ENCODE results near the gene SIGLEC15.
"Not testable (repeated sequence)": the region's sequence is repeated elsewhere in the genome, so short reads cannot be mapped to it uniquely, and the experiment has no call there.

The SIGLEC15 gene

GRCh38 chr18:45825258-45826044, at the start of gene SIGLEC15:
Gene SIGLEC15 (plus strand): TSS chr18:45825675. CDS start chr18:45825729, 54 bp downstream.
- no peak for DNase-seq

GRCh38 chr18:45775743-45776142, 49.7 kb upstream of the SIGLEC15 start:
- no peak for DNase-seq

GRCh38 chr18:45777393-45777792, 48.1 kb upstream of the SIGLEC15 start:
- DNase-seq = no peak

DNA sequence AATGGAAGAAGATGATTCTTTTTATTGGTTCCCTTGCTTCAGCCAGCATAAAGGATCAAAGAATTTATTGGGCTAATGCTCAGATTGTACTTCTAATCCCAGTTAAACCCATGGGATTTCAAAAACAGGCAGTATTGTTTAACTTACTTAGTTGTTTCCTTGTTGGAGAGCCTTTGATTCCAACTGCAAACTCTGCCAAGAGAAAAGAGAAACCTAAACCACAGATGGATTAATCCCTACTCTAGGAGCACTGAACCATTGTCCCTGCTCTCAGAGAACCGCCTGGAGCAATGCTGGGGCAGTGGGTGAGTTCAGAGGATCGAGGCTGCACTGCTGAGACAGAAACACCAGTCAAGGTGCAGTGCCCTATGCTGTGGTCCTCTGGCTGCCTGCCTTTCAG, 44.9 kb upstream of the SIGLEC15 start:
- DNase-seq = no peak

GRCh38 chr18:45782662-45783061, 42.8 kb upstream of the SIGLEC15 start:
- DNase-seq = no peak

DNA sequence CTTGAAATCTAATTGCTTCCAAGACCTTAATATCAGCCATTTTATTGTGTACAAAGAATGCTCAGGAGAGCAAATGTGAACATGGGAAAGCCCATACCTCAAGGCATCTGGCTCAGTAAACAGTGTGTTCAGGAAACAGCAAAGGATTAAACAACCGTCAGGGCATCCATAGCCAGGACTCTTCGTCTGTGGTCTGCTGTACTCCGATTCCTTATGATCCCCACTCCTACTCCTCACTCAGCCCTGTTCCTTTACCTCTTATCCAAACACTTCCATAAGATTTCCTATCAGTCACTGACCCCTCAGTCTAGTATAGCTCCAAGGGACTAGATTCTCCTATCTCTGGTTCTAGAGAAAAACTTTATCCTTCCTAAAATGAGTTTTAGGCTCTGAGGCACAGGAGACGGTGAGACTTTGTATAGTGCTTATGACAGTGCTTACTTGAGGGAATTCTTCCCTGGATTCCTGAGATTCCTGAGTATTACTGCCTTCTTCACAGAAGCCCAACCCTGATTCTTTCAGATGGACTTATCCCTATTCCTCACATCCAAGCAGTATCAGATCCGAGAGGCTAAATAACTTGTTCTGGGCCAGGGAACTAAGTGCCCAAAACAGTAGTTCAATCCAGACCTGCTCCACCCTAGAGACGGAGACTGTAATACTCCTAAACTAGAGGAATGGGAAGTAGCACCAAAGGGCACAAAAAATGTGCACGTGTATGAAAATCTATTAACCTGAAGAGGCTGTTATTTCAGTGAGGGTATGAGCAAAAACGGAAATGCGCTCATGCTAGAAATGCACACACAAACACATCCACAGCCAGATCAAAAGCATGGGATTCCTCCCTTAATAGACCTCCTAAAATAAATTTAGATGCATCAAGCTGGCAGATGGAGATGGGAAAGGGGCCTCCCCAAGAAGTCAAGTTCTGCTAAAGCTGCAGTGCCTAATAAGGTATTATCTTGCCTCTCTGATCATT, 42.1 kb upstream of the SIGLEC15 start:
- DNase-seq = no peak

- DNase-seq = no peak
Measured at GRCh38 chr18:45785134-45785533, 40.3 kb upstream of the SIGLEC15 start.

- no peak for DNase-seq
Measured at GRCh38 chr18:45786941-45787340, 38.5 kb upstream of the SIGLEC15 start.

DNA sequence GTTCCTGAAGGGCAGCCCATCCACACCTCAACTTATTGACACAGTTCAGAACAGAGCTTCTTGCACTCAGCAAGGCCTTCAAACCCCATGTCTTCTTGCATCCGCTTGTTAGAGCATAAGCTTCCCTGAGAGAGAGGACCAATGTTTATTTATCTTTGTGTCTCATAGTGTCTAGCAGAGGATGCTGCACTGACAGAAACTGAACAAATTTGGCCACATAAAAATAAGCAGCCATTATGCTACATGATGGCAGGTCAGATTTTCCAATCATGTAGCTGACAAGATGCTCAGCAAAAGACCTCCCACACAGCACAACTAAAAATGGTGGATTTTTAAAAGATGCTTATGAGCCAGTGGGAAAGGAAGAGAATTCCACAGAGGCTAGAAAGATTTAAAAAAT, 38.1 kb upstream of the SIGLEC15 start:
- no peak for DNase-seq

DNA sequence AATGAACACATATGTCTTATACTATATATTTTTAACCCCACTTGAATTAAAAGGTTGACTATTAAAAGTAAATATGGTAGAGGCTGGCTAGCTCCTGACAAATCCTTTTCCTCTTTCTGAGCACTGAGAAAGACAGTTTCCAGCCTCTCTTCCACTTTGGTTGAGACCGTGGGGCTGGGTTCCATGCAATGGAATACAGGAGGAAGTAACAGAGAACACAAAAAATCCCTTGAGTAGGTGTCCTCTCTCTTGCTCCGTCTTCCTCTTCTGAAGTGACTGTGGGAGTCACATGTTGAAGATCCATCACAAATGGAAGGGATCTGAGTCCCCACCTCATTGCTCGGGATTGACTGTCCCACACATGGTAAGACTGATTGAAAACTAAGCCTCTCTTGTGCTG, 36.6 kb upstream of the SIGLEC15 start:
- no peak for DNase-seq

DNA sequence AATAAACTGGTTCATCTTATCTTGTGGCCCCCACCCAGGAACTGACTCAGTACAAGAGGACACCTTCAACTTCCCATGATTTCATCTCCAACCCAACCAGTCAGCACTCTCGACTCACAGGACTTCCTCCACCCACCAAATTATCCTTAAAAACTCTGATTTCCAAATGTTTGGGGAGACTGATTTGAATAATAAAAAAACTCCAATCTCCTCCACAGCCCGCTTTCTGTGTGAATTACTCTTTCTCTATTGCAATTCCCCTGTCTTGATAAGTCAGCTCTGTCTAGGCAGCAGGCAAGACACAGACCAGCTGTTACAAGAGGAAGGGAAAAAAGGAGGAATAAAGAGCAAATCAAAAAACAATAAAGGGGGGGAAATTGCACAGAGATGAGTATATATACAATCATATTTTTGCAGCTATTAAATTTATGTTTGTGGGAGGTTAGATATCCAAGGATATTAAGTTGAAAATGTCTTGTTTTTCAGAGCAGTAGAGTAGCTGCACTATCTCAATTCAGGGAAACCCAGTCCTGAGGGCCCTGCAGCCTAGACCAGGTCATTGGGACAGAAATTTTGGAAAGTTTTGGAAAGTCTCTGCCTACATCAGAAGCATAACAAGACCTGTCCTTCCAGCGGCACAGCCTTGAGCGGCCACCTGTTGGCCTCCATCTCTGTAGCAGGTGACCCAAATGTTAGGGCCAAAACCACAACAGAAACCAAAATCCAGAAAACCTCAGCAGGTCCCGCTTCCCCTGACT, 32.8 kb upstream of the SIGLEC15 start:
- DNase-seq = no peak

- DNase-seq = no peak
Measured at GRCh38 chr18:45793264-45793965, 32.1 kb upstream of the SIGLEC15 start.

DNA sequence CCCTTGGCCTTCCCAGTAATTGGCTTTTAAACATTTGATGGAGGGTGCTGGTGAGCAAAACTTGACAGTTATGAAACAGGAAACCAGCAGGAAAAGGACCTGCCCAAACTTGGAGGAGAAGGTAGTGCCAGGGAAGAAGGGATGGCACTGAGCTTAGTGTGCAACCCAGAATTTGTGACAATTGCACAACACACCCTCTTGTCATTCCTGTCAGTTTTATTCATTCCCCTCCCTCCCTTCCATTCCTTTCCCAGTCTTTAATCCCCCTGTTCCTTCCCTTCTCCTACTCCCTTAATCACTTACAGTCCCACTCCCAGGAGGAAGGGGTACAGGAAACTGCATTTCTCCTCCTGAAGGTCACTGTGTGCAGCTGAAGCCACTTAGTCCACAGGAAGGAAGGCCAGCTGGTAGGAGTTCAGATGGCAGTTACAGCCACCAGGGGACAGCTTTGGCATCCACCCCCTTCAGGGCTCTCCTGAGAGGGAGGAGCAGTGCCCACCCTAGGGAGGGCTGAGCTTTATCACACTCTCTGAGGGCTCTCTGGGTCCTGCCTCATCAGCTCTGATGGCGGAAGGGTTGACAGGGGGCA, 24.0 kb upstream of the SIGLEC15 start:
- DNase-seq = no peak

DNA sequence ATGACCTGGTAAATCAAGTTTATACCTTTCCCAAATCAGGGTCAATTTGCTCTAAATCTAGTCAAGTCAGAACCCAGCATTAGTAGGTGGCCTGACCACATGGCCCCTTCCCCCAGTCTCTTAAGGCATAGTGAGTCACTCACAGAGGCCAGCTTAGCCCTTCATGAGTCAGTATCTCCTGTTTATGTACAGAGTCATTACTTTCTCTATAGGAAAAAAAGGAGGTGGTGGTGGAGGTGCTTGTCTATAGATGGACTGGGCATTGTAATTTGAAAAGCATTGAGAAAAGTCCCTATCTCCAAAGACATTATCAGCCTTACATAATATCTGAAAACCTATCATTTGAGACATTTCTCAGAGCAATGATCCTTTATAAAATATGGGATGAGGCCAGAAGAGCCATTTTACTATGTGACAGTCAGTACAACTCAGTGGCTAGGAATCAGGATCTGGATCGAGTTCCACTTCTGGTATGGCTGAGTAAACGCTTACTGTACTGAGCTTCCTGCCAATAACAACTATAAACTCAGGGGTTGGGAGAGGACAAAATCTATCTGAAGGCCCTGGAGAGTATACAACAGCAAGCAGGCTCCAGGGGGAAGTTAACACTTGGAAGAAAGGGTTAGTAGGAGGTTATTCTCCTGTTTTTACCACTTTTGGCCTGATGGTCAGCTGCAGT, 22.5 kb upstream of the SIGLEC15 start:
- DNase-seq = peak; percentile 22

GRCh38 chr18:45805551-45805950, 19.9 kb upstream of the SIGLEC15 start:
- DNase-seq = no peak

GRCh38 chr18:45806226-45806625, 19.2 kb upstream of the SIGLEC15 start:
- DNase-seq = no peak

GRCh38 chr18:45807144-45807543, 18.3 kb upstream of the SIGLEC15 start:
- peak; percentile 59 for DNase-seq

- DNase-seq = not testable (repeated sequence)
Measured at GRCh38 chr18:45814733-45815132, 10.7 kb upstream of the SIGLEC15 start.

DNA sequence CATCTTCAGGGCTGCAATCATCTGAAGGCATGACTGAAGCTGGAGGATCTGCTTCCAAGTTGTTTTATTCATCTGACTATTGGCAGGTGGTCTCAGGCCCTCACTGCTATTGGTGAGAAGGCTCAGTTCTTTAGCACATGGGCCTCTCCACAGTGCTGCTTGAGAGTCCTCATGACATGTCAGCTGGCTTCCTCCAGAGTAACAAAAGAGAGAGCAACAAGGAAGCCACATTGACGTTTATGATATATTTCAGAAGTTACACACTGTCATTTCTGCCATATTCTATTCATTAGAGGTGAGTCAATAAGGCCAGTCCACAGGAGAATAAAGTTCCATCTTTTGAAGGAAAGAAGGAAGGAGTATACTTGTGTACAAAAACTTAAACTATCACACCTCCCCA, 7.9 kb upstream of the SIGLEC15 start:
- no peak for DNase-seq

DNA sequence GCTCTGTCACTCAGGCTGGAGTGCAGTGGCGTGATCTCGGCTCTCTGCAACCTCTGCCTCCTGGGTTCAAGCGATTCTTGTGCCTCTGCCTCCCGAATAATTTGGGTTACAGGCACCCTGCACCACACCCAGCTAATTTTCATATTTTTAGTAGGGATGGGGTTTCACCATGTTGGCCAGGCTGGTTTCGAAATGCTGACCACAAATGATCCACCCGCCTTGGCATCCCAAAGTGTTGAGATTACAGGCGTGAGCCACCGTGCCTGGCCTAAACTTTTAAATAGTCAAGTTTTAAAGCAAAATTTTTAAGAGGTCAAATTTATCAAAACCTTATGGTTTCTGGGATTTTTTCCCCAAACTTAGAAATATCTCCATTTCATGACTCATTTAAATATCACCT, 6.7 kb upstream of the SIGLEC15 start:
- not testable (repeated sequence) for DNase-seq

DNA sequence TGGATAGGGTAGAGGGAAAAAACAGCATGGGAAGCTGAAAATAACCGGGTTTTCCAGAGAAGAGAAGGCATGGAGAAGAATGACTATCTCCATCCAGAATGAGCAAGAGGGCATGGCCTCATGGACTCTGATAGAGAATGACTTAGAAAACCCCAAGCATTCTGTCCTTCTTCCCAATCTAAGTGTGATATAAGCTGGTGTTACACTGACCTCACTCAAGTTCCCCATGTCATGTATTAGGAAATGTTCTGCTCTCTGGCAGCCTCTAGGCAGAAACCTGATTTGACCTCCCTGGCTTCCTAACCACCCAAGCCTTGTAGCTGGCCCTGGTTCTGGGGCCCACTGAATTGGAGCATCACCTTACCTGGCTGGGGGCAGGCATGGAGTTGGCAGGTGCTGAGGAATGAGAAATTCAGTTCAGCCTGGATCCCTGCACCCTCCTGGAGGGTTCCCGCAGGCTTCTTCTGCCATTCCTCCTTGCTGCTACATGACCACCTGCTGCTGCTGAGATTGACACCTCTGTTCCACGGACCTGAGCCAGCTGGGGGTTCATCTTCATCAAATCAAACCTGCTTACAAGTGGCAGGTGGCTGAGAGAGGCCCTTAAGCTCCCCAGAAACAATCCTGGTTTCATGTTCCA, 5.2 kb upstream of the SIGLEC15 start:
- DNase-seq = no peak
